HG02938 (cell line): ENCODE measurements around the gene PIAS3.

Experiments used
- ATAC-seq: cut with Tn5 transposase; IDR thresholded peaks from one replicate; pipeline ENCODE4 v1.9.1; 2021; ENCODE audit warnings: mild to moderate bottlenecking, moderate library complexity; ENCODE audit not compliant: unreplicated experiment

PIAS3 gene

GRCh38 chr1:145858901-145859490 lies at the start of gene PIAS3:
PIAS3 (minus strand) TSS chr1:145859081; CDS start chr1:145858990, 91 bp downstream.
- ATAC-seq: peak; percentile 82

GRCh38 chr1:145908653-145909052 lies 49.8 kb upstream of the PIAS3 start:
- ATAC-seq: no peak

GRCh38 chr1:145906954-145907753 lies 48.3 kb upstream of the PIAS3 start:
- ATAC-seq: no peak

- ATAC-seq: no peak
Observed at GRCh38 chr1:145901312-145902021, 42.6 kb upstream of the PIAS3 start.

- ATAC-seq: no peak
Observed at GRCh38 chr1:145898756-145899155, 39.9 kb upstream of the PIAS3 start.

GRCh38 chr1:145897969-145898368 lies 39.1 kb upstream of the PIAS3 start:
- no peak for ATAC-seq

GRCh38 chr1:145895471-145895870 lies 36.6 kb upstream of the PIAS3 start:
- ATAC-seq: no peak

- ATAC-seq: no peak
Observed at GRCh38 chr1:145893306-145894055, 34.6 kb upstream of the PIAS3 start.

- ATAC-seq: no peak
Observed at GRCh38 chr1:145892486-145893087, 33.7 kb upstream of the PIAS3 start.

GRCh38 chr1:145891587-145892485 lies 33.0 kb upstream of the PIAS3 start:
- no peak for ATAC-seq

GRCh38 chr1:145891143-145891542 lies 32.3 kb upstream of the PIAS3 start:
- ATAC-seq: no peak

GRCh38 chr1:145889722-145890121 lies 30.8 kb upstream of the PIAS3 start:
- ATAC-seq: no peak

GRCh38 chr1:145887631-145888030 lies 28.8 kb upstream of the PIAS3 start:
- no peak for ATAC-seq

GRCh38 chr1:145886816-145887215 lies 27.9 kb upstream of the PIAS3 start:
- ATAC-seq: no peak

GRCh38 chr1:145886390-145886789 lies 27.5 kb upstream of the PIAS3 start:
- ATAC-seq: no peak

GRCh38 chr1:145885738-145886287 lies 26.9 kb upstream of the PIAS3 start, which contains the start of gene ANKRD35:
ANKRD35 (minus strand) TSS chr1:145885866; CDS start chr1:145885758, 108 bp downstream.
- peak; percentile 97 for ATAC-seq

GRCh38 chr1:145884675-145885074 lies 25.8 kb upstream of the PIAS3 start:
- no peak for ATAC-seq

GRCh38 chr1:145879775-145880174 lies 20.9 kb upstream of the PIAS3 start:
- ATAC-seq: no peak

- no peak for ATAC-seq
Observed at GRCh38 chr1:145878724-145879123, 19.8 kb upstream of the PIAS3 start.
